Measurements from ENCODE around the gene SHCBP1L. TPM values are rescaled to one million over a fixed set of nuclear protein-coding genes. Genes with fewer than 3 reads are reported as not detected.
A peak's percentile ranks its signal among the peaks of the same experiment; 100 is the strongest.
"Not testable (repeated sequence)": the region's sequence is repeated elsewhere in the genome, so short reads cannot be mapped to it uniquely, and the experiment has no call there.

The SHCBP1L gene
- total RNA-seq, 1 donor from 2014 or later = not detected

DNA sequence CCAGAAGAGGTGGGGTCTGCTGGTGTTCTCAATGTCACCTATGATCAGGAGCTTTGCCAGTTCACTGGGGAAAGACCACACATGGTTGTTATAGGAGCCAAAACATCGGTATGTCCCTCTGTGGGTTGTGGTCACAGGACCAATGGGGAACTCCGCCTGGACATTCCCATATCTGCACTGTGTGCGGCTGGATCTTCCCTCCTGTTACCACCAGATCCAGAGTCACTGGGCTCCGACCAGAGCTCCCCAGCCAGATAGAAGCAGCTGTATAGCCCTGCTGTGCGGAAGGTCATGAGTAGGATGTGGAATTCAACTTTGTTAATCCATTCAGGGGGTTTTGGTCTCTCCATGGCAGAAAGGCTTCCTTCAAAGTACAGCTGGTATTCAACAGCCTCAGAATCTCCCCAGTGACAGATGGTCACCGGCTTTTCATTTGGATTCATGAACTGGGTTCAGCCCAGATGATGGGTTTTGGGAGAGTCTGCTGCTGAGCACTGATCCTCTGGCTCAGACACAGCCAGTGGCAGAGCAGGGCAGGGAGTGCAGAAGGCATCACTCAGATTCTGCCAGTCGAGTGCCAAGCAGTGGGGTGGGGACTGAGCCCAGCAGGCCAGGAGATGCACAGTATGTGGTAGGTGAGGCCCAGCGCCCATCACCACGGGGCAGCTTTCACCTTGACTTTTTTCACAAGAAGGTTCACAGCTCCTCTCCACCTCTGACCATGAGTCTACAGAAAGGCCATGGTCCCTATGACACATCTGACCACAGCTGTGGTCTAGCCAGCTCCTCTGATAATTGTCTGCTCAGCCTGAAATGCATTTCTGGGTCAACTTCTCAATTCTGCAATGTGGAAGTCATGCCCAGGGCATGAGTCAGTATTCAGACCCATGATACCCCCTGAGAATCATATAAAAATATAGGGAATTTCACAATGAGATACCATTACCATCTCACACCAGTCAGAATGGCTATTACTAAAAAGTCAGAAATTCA is 2.9 kb upstream of the SHCBP1L start:
- Mint-ChIP-seq H3K4me1 (ENCODE audit: unreplicated experiment) (peaks cover 8% of the 10 kb centered on the region), H3K4me3 (ENCODE audit: unreplicated experiment) (no peak overlapping the region), H3K27me3 (ENCODE audit: unreplicated experiment) (no peaks in the 10 kb centered on the region), H3K27ac (ENCODE audit: unreplicated experiment) (no peak overlapping the region), H3K36me3 (ENCODE audit: unreplicated experiment) (no peaks in the 10 kb centered on the region), H3K9me3 (ENCODE audit: unreplicated experiment) (peaks cover 4% of the 10 kb centered on the region)
- TF ChIP-seq, protein P1, sequence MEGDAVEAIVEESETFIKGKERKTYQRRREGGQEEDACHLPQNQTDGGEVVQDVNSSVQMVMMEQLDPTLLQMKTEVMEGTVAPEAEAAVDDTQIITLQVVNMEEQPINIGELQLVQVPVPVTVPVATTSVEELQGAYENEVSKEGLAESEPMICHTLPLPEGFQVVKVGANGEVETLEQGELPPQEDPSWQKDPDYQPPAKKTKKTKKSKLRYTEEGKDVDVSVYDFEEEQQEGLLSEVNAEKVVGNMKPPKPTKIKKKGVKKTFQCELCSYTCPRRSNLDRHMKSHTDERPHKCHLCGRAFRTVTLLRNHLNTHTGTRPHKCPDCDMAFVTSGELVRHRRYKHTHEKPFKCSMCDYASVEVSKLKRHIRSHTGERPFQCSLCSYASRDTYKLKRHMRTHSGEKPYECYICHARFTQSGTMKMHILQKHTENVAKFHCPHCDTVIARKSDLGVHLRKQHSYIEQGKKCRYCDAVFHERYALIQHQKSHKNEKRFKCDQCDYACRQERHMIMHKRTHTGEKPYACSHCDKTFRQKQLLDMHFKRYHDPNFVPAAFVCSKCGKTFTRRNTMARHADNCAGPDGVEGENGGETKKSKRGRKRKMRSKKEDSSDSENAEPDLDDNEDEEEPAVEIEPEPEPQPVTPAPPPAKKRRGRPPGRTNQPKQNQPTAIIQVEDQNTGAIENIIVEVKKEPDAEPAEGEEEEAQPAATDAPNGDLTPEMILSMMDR (IDR thresholded peaks at IDR 0.05) = no peak
- no peak for DNase-seq (ENCODE audit: extremely low spot score, unreplicated experiment)

DNA sequence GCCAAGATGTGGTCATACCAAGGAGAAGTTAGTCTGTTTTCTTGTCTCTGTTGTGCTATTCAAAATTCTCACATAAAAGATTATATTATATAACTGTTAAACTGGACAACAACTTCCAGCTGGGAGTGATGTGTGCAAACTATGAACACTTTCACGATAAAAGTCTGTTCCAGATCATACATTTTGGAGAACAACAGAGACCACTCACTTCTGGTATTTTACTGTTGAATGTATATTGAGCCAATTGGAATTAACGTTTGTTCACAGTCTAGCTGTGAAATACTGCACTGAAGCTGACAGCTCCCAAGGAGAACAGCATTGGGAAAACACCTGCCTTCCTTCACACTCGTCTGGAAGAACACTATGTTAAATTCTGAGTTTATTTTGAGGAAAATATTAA is 860 bp upstream of the SHCBP1L start:
- H3K36me3 Mint-ChIP-seq (ENCODE audit: unreplicated experiment) = no peaks in the 10 kb centered on the region
- no peak for DNase-seq (ENCODE audit: extremely low spot score, unreplicated experiment)
- TF ChIP-seq, protein P1 (IDR thresholded peaks at IDR 0.05) = no peak
- peaks cover 8% of the 10 kb centered on the region for H3K4me1 Mint-ChIP-seq (ENCODE audit: unreplicated experiment)
- no peak overlapping the region for H3K27ac Mint-ChIP-seq (ENCODE audit: unreplicated experiment)
- H3K4me3 Mint-ChIP-seq (ENCODE audit: unreplicated experiment) = no peak overlapping the region
- no peaks in the 10 kb centered on the region for H3K27me3 Mint-ChIP-seq (ENCODE audit: unreplicated experiment)
- peaks cover 4% of the 10 kb centered on the region for H3K9me3 Mint-ChIP-seq (ENCODE audit: unreplicated experiment)

DNA sequence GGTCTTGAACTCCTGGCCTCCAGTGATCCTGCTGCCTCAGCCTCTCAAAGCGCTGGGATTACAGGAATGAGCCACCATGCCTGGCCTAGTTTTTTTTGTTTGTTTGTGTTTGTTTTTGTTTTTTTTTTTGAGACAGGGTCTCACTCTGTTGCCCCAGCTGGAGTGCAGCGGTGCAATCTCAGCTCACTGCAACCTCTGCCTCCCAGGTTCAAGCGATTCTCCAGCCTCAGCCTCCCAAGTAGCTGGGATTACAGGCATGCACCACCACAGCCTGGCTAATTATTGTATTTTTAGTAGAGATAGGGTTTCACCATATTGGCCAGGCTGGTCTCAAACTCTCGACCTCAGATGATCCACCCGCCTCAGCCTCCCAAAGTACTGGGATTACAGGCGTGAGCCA is 9.6 kb downstream of the SHCBP1L start:
- H3K36me3 Mint-ChIP-seq (ENCODE audit: unreplicated experiment); H3K4me1 Mint-ChIP-seq (ENCODE audit: unreplicated experiment); DNase-seq (ENCODE audit: extremely low spot score, unreplicated experiment); H3K27ac Mint-ChIP-seq (ENCODE audit: unreplicated experiment); H3K9me3 Mint-ChIP-seq (ENCODE audit: unreplicated experiment); H3K4me3 Mint-ChIP-seq (ENCODE audit: unreplicated experiment): not testable (repeated sequence)
- H3K27me3 Mint-ChIP-seq (ENCODE audit: unreplicated experiment) = peaks cover 34% of the 10 kb centered on the region

DNA sequence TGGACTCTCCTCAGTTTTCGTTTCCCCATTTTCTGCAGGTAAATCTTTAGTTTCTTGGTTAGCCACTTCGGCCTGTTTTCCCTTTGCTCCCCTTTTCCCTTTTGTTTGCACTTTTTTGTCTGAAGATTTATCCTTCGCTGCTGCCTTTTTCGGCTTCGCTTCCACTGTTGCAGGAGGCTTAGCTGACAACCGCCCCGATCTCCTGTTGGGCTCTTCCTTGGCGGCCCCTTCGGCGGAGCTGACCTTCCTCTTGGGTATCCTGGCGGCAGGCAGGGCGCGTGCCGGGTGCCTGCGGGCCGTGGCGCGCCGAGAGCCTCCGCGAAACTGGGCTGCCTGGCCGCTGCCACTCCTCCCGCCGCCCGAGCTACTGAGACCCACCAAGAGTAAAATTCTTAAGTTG is 10.8 kb downstream of the SHCBP1L start:
- H3K36me3 Mint-ChIP-seq (ENCODE audit: unreplicated experiment); DNase-seq (ENCODE audit: extremely low spot score, unreplicated experiment); H3K9me3 Mint-ChIP-seq (ENCODE audit: unreplicated experiment); H3K27ac Mint-ChIP-seq (ENCODE audit: unreplicated experiment); H3K4me1 Mint-ChIP-seq (ENCODE audit: unreplicated experiment): not testable (repeated sequence)
- peaks cover 45% of the 10 kb centered on the region for H3K27me3 Mint-ChIP-seq (ENCODE audit: unreplicated experiment)
- peak overlapping the region; percentile 71 for H3K4me3 Mint-ChIP-seq (ENCODE audit: unreplicated experiment)

DNA sequence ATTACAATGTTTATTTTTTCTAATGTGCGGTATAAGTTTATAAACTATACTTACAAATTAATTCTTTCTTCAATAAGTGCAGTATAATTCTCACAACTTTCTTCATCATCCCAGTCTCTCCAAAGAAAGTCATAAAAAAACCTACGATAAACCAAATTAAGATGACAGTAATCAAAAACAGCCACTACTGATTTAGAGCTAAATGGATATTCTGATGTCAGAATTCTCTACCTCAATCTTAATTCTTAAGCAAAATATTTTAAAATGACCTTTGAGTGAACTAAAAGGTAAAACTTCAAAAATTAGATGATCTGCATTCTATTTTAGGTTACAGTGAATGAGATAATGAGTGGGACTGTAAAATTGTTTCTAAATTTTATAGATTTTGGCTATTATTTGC is 13.6 kb downstream of the SHCBP1L start:
- no peak overlapping the region for H3K4me3 Mint-ChIP-seq (ENCODE audit: unreplicated experiment)
- H3K36me3 Mint-ChIP-seq (ENCODE audit: unreplicated experiment) = peaks cover 1% of the 10 kb centered on the region
- DNase-seq (ENCODE audit: extremely low spot score, unreplicated experiment) = no peak
- no peak overlapping the region for H3K27ac Mint-ChIP-seq (ENCODE audit: unreplicated experiment)
- peaks cover 3% of the 10 kb centered on the region for H3K4me1 Mint-ChIP-seq (ENCODE audit: unreplicated experiment)
- H3K27me3 Mint-ChIP-seq (ENCODE audit: unreplicated experiment) = peaks cover 63% of the 10 kb centered on the region
- TF ChIP-seq, protein P1 (IDR thresholded peaks at IDR 0.05) = no peak
- peaks cover 23% of the 10 kb centered on the region for H3K9me3 Mint-ChIP-seq (ENCODE audit: unreplicated experiment)

DNA sequence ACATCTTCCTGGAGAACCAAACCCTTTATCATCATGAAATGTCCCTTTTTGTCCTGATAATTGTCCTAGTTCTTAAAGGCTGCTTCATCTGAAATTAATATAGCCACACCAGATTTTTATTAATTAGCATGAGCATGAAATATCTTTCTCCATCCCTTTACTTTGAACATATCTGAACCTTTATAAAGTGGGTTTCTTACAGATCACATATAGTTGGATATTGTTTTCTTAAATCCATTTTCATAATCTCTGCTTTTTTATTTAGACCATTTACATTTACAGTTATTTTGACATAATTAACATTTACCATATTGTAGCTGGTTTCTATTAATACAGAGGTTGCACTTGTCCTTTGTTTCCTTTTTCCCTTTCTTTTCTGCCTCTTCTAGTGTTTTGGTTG is 17.2 kb downstream of the SHCBP1L start:
- Mint-ChIP-seq H3K4me1 (ENCODE audit: unreplicated experiment) (no peaks in the 10 kb centered on the region), H3K27ac (ENCODE audit: unreplicated experiment) (no peak overlapping the region), H3K9me3 (ENCODE audit: unreplicated experiment) (peaks cover 25% of the 10 kb centered on the region), H3K4me3 (ENCODE audit: unreplicated experiment) (no peak overlapping the region), H3K27me3 (ENCODE audit: unreplicated experiment) (peaks cover 75% of the 10 kb centered on the region), H3K36me3 (ENCODE audit: unreplicated experiment) (peaks cover 5% of the 10 kb centered on the region)
- DNase-seq (ENCODE audit: extremely low spot score, unreplicated experiment) = no peak
- TF ChIP-seq, protein P1 (IDR thresholded peaks at IDR 0.05) = no peak
